Measurements from ENCODE around the gene GARNL3.
A peak's percentile ranks its signal among the peaks of the same experiment; 100 is the strongest.

The GARNL3 gene

DNA sequence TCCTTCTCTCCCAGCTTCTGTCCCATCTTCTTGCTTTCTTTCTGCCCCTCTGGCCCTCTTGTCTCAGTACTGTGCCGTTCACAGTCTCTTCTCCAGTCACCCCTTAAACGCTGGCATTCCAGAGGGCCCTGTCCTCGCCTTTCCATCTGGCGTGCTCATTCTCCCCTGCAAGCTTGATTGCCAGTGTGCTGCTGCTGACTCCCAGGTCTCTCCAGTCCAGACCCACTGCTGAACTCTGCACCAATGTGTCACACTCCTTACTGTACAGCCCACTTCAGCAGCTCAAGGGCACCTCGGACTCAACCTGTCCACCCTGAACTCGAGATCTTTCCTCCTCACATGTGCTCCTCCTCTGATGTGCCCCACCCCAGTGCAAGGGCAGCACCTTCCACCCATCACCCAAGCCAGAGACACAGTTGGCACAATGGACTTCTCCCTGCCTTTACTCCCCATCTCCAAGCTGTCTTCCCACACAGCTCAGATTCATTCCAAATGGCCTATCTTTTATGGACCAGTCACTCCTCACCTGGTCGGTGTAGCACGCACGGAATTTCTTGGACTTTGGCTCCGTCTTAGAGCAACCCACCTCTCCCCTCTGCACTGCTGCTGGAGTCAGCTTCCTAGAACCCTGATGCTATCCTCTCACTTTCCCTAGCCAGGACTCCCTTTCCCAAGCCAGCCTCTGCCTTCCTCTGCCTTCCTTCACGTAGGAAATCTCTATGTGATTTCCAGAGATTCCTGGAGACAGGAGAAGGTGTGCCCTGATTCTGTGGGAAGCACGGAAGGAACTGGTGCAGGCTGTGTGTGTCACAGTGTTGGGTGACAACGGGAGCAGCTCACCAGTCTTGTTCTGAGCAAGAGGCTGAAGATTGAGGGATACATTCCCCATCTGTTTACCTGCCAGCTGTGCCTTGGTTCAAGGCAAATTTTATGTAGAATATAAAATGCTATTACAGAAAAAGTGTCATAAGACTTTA is 106.4 kb downstream of the GARNL3 start:
- no peak for DNase-seq (ENCODE audit: extremely low read depth in 1 of 2, low read depth in 1 of 2)

DNA sequence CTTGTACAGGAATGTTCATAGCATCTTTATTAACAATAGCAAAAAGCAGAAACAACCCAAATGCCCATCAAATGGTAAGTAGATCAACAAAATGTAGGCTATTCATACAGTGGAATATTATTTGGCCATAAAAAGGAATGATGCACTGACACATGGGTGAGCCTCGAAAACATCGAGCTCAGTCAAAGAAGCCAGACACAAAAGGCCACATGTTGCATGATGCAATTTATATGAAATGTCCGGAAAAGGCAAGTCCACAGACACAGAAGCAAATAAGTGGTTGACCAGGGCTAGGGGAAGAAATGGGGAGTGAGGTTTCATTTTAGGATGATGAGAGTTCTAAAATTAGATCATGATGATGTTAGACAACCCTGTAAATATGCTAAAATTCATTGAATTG is 115.9 kb downstream of the GARNL3 start:
- no peak for DNase-seq (ENCODE audit: extremely low read depth in 1 of 2, low read depth in 1 of 2)

DNA sequence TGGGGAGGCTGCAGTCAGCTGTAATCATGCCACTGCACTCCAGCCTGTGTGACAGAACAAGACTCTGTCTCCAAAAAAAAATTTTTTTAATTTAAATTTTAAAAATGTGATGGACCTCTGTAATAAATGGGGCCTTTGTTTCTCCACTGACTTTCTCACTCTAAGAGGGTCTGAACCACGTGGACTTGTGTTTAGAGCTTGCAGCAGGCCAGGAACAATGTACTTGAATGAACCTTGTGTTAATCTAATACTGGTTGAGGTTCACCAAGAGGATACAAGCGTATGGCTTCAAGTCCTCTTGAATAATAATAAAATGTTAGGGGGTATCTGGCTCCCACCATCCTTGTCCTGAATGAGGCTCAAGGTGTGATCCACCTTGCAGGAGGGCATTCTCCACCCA is 118.0 kb downstream of the GARNL3 start:
- no peak for DNase-seq (ENCODE audit: extremely low read depth in 1 of 2, low read depth in 1 of 2)

DNA sequence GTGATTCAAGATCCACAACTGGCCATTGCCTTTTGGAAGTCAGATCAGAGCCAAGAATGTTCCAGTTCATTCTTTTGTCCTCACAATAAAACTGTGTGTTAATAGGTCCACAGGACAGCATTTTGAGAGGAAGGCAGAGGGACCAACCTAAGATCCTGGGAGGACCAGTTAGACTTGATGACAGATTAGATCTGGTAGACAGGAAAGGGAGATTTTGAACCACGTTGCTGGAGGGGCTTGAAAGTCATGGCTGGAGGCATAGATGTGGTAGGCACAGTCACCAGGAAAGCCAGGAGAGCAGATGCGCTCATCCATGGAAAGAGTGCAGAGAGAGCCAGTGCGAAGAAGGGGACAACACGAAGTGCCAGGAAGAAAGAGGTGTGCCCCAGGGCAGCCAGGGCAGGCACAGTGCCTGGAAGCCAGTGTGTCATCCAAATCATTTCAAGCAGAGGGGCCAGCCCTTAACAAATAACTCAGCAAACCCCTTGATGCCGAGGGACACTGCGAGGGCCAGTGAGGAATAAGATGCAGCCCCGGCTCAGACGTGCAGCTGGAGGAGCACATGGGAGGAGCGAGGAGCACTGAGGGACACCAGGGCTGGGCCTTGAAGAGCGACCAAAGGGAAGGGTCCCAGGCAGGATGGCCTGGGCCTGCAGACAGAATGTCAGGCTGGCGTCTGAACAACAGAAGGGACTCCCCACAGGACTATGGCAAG is 119.6 kb downstream of the GARNL3 start:
- no peak for DNase-seq (ENCODE audit: extremely low read depth in 1 of 2, low read depth in 1 of 2)

DNA sequence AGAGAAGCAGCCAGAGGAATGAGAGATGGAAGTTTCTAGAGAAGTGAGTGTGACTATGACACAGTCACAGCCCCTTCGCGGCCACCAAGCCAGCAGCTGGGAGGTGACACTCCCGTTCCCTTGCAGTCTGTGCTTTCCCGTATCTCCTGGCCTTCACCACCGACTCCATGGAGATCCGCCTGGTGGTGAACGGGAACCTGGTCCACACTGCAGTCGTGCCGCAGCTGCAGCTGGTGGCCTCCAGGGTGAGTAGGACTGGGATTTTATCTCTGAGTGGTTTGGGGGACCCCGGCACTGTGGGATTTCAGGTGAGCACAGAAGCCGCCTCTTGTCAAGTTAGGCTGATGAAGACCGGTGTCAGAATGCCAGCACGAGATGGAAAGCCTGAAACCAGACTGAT is 120.3 kb downstream of the GARNL3 start:
- no peak for DNase-seq (ENCODE audit: extremely low read depth in 1 of 2, low read depth in 1 of 2)

DNA sequence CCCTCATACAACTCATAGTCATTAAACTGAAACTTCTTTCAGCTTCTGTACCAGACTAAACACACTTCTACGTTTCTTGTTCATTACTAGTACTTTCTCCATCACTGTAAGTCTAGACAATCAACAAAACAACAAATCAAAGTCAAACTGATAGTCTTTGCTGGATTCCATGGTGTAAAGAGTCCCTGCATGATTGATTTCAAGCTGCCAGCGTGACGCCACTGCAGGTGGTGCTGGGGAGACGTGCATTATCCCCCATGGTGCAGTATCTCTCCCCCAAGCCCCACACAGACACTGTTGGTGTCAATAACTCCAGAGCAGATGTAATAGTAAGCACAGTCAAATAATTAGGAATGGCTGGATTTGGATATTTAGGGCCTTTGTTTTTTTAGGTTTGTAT is 121.7 kb downstream of the GARNL3 start:
- DNase-seq (ENCODE audit: extremely low read depth in 1 of 2, low read depth in 1 of 2) = no peak

DNA sequence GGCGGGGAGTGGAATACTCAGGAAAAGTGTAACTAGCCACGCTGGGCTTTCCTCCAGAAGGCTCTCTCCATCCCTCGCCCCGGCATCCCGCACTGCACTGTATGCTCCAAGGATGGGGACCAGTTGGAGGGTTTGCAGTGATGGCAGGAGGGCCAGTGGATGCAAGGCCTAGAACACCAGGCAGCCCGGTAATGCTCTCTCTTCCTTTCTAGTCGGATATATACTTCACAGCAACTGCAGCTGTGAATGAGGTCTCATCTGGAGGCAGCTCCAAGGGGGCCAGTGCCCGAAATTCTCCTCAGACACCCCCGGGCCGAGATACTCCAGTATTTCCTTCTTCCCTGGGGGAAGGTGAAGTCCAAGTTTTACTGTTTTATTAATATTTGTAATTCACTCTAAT is 122.4 kb downstream of the GARNL3 start:
- DNase-seq (ENCODE audit: extremely low read depth in 1 of 2, low read depth in 1 of 2) = no peak

DNA sequence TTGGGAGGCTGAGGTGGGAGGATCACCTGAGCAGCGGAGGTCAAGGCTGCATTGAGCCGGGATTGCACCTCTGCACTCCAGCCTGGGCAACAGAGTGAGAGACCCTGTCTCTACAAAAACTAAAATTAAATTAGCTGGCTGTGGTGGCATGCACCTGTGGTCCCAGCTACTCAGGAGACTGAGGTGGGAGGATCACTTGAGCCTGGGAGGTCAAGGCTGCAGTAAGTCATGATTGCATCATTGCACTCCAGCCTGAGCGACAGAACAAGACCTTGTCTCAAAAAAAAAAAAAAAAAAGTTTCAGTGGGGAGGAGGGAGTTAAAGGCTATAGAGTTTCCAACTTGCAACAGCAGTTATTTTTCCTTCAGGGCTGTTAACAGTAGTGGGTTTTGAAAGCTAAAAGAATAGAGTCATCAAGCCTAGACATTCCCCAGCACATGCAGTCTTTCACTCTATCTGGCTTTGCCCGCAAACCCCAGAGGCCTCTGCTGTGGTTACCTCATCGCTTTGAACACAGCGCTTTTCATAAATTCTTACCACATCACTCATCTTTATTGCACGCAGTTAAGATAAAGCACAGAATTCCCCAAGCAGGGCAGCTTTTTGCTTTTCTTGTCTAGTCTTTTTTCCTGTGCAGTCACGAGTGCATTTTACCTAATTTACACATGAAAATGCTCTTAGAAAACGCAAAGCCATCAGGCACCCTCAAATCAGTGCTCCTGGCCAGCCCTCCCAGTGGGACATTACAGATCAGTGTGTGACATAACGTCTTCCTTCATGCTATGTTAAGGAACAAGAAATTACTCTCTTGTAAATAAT is 123.7 kb downstream of the GARNL3 start:
- peak; percentile 52 to 78 for DNase-seq (ENCODE audit: extremely low read depth in 1 of 2, low read depth in 1 of 2)

DNA sequence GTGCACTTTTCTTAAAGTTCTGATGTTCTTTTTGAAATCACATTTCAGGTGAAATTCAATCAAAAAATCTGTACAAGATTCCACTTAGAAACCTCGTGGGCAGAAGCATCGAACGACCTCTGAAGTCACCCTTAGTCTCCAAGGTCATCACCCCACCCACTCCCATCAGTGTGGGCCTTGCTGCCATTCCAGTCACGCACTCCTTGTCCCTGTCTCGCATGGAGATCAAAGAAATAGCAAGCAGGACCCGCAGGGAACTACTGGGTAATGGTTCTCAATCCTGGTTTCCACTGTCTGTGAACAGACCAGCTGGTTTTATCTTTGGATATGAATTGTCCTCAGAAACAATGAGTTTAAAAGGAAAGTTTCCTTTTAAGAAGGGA is 124.3 kb downstream of the GARNL3 start:
- no peak for DNase-seq (ENCODE audit: extremely low read depth in 1 of 2, low read depth in 1 of 2)

DNA sequence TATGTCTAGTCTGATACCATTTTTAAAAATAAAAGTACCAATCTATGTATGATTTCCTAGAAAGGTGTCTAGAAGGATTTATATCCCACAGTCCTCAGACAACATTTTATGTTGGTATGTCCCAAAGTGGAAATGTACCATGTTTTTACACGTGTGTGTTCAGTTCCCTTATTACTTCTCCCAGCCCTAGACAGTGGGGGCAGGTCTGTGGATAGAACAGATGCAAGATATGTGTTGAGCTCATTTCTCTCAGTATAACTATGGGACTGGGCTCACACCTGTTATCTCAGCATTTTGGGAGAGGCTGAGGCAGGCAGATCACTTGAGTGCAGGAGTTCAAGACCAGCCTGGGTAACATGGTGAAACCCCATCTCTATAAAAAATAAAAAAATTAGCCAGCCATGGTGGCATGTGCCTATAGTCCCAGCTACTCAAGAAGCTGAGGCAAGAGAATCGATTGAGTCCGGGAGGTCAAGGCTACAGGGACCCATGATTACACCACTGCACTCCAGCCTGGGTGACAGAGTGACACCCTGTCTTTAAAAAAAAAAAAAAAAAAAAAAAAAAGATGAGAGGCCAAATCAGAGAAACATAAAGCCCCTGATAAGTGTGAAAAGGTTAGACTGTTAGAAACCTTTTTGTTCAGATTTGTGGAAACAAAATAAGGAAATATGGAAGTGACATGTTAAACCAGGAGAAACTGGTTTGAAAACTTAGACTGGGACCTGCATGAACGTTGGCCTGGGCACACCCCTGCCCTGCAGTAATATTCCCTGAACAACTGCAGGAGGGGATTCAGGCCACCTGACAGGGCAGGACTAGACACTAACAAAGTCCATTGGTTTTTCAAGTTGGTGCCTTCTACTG is 125.0 kb downstream of the GARNL3 start:
- no peak for DNase-seq (ENCODE audit: extremely low read depth in 1 of 2, low read depth in 1 of 2)

DNA sequence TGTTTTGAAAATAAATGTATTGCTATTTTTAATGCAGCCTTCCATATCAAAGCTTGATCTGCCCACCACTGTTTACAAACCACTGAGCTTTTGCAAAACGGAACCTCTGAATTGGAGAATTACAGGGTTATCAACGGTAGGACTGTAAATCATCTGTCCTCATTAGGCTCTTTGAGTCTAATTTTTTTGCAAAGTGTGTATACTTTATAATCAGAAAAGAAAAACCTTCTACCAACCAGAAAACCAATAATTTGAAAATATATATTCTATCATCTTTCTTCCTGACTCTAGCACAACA is 125.6 kb downstream of the GARNL3 start:
- DNase-seq (ENCODE audit: extremely low read depth in 1 of 2, low read depth in 1 of 2) = no peak

DNA sequence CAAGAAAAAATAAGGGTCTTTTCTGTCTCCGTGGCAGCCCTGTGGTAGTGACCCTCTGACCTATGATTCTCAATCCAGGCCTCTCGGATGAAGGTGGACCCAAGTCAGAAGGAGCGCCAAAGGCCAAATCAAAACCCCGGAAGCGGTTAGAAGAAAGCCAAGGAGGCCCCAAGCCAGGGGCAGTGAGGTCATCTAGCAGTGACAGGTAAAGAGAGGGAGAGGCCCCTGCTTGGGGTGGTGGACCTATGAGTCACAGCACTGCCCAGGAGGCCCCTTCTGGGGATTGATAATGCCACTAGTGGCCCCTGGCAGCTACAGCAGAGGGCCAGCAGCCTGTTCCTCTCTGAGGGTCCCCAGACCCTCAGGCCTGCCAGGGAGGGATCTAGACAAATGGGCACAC is 126.0 kb downstream of the GARNL3 start:
- DNase-seq (ENCODE audit: extremely low read depth in 1 of 2, low read depth in 1 of 2) = no peak

DNA sequence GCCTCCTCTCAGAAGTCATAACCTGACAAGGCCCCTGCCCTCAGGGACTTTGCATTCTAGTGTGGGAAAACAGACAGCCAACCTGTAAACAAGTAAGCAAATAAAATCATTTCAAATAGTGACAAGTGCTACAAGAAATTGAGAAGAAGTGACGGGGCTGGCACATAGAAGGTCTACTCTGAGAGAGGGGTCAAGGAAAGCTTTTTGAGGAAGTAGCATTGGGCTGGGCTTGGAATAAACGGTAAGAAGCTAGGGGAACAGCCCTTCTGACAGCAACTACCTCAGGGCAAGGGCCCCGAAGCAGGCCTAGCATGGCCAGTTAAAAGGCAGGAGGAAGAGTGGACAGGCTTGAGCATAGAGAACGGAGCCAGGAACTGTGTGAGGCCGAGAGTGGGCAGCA is 127.6 kb downstream of the GARNL3 start:
- DNase-seq (ENCODE audit: extremely low read depth in 1 of 2, low read depth in 1 of 2) = no peak

DNA sequence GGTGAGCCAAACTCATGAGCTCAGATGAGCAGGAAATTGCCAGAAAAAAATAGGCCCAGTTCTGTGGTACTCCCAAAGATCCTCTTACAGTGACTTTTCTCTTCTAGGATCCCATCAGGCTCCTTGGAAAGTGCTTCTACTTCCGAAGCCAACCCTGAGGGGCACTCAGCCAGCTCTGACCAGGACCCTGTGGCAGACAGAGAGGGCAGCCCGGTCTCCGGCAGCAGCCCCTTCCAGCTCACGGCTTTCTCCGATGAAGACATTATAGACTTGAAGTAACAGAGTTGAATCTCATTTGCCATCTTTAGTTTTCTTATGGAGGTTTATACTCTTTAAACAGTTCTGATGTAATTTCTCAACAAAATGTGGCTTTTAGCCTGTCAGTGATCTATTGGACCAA is 128.4 kb downstream of the GARNL3 start:
- DNase-seq (ENCODE audit: extremely low read depth in 1 of 2, low read depth in 1 of 2) = no peak

DNA sequence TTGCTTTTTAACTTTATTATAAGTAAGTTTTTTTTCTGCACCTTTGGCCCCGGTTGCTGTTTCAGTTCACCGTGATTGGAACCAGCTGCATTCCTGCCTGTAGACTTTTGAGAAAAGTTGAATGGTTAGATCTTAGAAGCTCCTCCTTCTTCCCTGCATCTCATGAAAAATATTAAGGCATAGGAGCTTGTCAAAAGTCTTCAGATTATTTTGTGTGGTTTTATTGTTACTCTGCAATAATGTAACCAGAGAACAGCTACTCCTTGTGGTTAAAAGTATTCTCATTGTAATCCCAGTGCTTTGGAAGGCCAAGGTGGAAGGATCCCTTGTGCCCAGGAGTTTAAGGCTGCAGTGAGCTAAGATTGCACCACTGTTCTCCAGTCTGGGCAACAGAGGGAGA is 129.1 kb downstream of the GARNL3 start:
- DNase-seq (ENCODE audit: extremely low read depth in 1 of 2, low read depth in 1 of 2) = no peak

DNA sequence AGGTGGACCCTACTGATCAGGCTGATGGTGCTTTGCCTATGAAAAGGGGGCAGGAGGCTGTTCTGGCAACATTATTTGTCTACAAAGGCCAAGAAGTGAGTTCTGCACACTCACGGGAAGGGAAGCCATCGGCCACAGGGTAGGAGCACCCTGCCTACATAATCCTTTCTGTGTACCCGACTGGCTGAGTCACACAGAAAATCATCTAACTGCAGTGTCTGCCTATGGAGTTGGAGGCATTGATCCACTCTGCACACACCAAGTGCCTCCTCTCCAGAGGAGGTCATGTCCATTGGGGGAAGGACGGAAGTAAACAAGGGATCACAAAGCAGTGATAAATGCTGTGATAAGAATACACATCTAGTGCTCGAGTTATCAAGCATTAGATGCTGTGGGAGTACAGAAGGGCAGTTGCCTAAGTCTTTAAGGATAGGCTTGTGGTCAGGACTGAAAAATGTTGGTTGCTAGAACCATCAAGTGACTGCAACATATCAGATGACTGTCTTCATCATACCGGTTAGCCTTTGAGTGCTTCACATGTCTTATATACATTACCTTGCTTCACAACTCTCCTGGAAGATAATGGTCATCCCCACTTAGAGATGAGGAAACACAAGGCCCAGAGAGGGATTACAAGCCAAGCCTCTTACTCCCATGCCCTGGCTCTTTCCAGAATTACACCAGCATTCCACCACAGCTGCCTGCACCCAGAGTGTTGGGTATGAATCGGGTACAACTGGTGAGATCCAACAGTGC is 131.1 kb downstream of the GARNL3 start:
- DNase-seq (ENCODE audit: extremely low read depth in 1 of 2, low read depth in 1 of 2) = no peak

DNA sequence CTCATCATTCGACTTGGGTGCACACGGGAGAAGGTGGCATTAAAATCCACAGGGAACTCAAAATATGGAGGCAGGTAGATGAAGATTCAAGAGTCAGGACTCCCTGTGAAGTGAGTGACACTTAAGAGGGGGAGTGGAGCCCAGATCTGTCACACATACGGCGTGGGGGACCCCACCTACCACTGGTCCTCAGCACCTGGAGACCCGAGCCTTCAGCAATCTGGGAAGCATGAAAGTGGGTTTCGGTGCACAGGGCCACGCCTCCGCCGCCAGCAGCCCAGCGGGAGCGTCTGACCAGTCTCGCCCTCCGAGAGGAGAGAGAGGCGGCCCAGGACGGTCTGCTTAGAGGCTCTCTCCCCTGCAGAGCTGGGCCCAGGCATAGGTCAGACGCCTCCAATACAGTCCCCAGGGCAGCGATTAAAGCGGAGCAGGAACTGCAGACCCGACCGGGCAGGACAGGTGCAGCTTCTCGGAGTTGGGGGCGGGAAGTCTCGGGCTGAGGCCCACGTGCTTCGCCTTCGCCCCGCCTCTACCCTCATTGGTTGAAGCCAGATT is 131.8 kb downstream of the GARNL3 start:
- no peak for DNase-seq (ENCODE audit: extremely low read depth in 1 of 2, low read depth in 1 of 2)

DNA sequence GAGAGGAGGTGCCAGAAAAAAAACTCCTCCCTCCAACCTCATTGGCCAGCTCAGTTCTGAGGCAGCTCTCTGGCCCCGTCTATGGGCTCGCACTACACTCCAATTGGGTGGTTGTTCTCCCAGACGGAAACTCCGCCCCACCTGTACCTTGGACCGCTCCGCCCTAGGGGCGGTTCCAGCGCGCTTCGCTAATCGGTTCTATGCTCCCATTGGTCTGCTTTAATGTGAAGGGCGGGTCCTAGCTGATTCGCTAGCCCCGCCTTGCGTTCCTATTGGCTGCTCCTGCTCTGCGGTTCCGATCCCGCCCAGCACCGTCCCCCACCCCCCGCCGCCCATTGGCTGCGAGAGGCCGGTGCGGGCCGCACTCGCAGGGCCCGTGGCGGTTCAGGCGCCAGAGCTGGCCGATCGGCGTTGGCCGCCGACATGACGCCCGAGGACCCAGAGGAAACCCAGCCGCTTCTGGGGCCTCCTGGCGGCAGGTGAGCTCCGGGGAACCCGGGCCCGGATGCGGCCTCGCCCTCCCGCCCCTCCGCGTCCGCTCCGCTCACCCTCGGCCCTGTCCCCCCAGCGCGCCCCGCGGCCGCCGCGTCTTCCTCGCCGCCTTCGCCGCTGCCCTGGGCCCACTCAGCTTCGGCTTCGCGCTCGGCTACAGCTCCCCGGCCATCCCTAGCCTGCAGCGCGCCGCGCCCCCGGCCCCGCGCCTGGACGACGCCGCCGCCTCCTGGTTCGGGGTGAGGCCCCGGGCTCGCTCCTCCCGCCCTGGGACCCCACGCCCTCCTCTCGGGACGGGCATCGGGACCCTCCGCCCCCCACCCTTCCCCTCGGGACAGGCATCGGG is 132.5 kb downstream of the GARNL3 start, which contains the start of gene SLC2A8:
Gene SLC2A8, plus strand, starts transcription at position 362 of the 838 bp plus-strand sequence. Its CDS starts 62 bp downstream, at position 424.
- peak; percentile 79 to 94 for DNase-seq (ENCODE audit: extremely low read depth in 1 of 2, low read depth in 1 of 2)

All from stimulated activated CD8-positive, alpha-beta memory T cell treated with anti-CD3 and anti-CD28 coated beads, Interleukin-7, amount 100 ng/mL, for 48 hours (primary cell).